NCI-H69 (cell line): ENCODE data around the gene COPS3.

Experiments
- DNase-seq: peaks from one replicate; lab custom pipeline; 2025; lab: John Stamatoyannopoulos, UW

Gene COPS3

GRCh38 chr17:17280613-17281549, at the start of gene COPS3:
TSS of gene COPS3 (minus strand) at chr17:17281246. CDS start at chr17:17281186, 60 bp downstream.
- DNase-seq, result peak; percentile 97

DNA sequence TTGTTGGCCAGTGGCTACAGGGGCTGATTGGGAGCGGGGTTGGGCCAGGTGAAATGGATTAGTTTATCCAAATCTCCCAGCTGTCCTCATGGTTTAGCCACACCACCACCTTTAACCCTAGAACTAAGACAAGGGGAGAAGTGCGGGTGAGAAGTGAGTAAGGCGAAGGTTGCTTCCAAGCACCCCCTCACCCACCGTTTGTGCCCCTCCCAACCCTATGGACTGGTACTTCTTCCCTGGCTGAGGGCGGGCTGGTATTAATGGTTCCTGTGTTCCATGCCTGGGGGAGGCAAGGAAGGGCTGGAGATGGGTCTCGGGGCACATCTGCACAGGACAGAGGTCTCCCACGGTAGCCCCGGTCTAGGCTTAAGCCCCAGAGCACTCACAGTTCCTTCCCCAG, 47.2 kb upstream of the COPS3 start:
- no peak for DNase-seq

DNA sequence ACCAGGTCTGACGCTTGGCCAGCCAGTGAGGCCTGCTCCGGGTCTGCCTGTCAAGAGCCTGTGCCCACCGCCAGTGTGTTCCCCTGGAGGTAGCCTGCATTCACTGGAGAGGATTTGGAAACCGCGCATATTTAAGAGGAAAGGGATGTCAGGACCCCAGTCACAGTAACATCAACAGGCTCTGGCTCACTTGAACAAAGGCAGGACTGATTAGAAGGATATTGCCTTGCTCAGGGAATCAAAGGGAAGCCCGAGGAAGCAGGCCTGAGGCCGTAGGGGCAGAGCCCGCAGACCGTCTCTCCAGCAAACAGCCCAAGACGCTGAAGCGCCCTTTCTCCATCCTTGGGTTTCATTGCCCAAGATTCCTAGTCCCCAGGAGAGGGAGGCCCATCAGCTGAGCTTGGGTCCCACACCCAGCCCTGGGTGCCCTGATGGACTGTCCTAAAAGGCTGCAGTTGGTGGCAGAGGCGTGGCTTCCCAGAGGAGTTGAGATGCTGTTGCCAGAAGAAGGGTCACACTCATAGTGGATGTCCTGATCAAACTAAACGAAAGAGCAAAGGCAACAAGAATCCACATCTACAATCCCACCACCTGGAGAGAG, 45.3 kb upstream of the COPS3 start:
- DNase-seq, result no peak

DNA sequence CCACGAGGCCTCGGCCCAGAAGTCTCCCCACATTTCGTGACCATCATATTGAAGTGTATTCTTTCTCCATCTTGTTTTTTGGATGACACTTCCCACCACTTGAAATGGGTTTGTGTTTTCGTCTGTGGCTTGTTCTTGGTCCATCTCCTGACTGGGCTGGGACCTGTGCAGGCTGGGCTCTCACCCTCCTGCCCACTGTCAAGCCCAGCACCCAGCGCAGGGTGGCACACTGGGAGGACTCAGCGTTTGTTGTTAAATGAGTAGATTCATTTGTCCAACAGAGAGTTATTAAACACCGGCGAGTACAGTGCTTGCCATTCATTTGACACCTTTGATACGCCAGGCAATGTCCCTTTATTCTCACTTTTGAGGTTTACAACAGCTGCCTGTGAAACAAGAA, 44.8 kb upstream of the COPS3 start:
- DNase-seq, result no peak

- DNase-seq, result no peak
These were observed 44.2 kb upstream of the COPS3 start for GRCh38 chr17:17325228-17325627.

- DNase-seq, result no peak
These were observed 43.6 kb upstream of the COPS3 start for GRCh38 chr17:17324616-17325015.

DNA sequence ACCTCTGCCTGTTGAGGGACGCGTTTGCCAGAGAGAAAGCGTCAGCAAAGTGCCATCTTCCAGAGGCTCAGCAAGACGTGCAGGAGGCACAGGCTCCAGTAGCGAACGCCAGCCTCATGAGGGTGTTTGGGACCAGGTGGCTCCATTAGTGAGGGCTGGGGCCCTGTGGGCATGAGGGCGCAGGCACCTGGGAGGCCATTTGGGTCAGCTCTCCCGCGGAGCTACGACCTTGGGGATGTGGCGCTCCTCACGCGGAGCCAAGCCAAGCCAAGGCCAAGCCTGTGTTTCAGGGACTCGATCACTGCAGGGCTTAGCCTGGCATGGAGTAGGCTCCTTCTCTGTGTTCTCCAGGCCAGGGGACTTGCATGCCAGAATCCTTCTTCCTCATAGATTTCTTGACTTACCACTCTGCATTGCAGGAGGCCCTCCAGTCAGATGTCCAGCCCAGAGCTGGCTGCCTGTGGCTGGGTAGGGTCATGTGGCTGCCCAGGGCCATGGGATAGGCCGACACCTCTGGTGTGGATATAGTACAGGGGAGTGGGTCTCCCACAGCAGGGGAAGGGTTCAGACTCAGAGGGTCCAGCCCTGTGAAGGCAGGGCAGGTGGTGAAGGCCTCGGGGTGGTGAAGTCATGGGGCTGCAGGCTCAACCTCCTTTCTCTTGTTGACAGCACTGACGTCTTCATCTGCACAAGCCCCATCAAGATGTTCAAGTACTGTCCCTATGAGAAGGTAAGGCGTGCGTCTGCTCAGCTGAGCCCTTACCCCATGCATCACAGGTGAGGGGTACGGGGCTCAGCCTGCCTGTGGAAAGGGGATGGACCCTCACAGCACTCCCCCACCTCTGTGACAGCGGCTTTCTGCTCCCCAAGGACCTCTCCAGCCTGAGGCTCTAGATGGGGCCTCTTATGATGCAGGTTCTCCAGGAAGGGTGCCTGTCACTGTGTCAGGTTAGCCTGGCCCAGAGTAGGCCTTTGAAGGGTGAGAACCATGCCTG, 41.8 kb upstream of the COPS3 start:
- no peak for DNase-seq

- DNase-seq, result no peak
These were observed 40.4 kb upstream of the COPS3 start for GRCh38 chr17:17321356-17322025.

DNA sequence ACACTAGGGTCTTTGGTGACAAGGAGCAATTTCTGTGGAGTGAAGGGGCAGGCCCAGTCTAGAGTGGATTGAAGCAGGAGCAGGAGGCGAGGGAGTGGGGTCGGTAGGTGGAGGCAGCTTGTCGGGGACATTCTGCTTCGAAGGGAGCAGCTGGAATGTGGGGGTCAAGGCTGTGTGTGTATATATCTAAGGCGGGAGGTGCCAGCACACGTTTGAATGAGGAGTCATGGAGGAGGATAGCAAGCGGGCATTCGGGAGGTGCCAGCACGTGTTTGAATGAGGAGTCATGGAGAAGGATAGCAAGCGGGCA, 39.8 kb upstream of the COPS3 start:
- DNase-seq, result no peak

DNA sequence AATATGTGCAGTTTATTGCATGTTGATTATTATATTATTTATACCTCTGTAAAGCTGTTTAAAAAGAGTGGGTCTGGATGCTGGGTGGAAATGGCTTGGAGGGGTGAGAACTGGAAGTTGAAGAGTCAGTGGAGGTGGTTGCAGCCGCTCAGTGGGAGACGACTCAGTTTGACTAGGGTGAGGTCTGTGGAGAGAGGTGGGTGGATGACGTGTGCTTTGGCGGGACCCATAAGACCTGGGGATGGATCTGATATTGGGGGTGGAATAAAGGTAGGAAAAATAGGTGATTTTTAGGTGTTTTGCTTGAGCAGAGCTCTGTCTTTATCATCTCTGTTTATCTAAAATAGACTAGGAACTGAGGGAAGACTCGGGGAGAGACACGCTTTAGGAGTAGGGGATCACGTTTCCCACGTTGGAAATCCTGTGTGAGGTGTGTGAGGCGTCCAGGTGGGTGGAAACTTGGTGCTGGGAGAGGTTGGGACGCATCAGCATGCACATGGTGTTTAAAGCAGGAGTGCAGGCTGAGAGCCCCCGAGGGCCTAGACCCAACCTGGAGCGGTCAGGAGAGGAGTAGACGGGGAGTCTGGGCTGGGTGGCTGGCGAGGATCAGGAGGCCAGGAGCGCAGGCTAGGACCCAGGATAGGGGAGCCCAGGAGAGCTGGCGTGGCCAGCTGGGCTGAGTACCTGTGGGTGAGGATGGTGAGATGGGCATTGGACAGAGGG, 39.3 kb upstream of the COPS3 start:
- DNase-seq, result no peak

GRCh38 chr17:17315142-17315821, 34.2 kb upstream of the COPS3 start:
- DNase-seq, result peak; percentile 79

DNA sequence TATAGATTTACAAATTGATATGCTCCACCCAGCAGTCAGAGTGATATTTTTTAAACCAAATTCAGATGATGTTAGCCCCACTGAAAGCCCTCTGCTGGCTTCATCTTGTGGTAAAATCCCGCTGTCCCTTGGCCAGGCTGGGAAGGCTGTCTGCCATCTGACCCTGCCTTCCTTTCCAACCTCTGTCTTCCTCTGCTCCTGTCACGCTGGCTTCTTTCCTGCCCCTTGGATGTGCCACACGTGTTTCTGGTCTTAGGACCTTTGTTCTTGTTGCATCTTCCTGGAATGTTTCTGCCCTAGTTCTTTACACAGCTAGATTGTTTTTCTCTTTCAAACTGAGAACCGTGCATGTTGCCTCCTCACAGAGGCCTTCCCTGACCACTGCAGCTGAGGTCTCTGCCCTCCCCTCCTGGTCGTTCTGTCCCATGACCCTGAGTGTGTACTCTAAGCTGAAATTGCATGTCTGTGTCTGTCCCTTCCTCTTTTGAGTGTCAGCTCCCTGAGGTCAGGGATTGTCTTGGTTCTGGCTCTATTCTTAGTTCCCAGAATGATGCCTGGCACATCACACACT, 33.5 kb upstream of the COPS3 start:
- DNase-seq, result no peak

- peak; percentile 43 for DNase-seq
These were observed 32.4 kb upstream of the COPS3 start for GRCh38 chr17:17313350-17313991.

DNA sequence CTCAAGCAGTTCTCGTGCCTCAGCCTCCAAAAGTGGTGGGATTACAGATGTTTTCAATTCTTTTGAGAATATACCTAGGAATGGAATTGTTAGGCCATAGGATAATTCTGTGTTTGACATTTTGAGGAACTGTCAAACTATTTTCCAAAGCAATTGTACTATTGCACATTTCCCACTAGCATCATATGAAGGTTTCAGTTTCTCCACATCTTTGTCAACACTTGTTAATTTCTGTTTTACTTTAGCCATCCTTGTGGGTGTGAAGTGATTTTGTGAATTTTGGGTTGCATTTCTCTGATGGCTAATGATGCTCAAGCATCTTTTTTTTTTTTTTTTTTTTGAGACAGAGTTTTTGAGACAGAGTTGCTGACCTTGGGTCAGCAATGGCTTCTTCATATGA, 28.3 kb upstream of the COPS3 start:
- DNase-seq, result no peak

GRCh38 chr17:17305281-17305801, 24.3 kb upstream of the COPS3 start:
- peak; percentile 37 for DNase-seq

GRCh38 chr17:17304521-17304985, 23.5 kb upstream of the COPS3 start:
- no peak for DNase-seq

DNA sequence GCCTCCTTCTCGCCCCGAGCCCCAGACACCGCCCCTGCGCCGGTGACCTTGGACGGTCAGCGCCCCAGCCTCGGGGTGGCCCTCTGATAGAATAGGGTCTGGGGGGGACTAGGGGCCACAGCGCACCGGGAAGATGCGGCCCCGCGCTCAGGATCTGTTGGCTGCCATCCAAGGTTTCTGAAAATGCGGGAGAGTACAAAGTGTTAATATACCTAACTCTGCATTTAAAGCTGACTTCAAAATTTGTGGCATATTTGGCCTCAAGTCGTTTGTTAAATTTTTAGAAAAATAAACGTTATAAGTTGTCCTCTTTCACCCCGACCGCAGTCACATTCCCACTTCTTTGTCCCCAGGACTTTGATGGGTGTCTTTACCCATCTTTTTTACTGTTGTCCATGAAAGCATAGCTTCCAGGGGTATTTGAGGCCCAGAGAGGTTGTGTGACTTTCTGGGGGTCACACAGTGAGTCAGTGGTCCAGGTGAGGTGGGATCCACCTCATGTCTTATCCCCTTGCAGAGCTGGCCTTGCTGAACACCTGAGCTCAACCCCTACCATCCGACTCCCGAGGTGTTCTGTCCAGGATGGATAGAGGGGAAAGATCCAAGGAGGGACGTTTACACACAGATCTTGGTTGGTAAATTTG, 22.9 kb upstream of the COPS3 start:
- DNase-seq, result no peak

- peak; percentile 92 for DNase-seq
These were observed 22.2 kb upstream of the COPS3 start, which contains the start of gene NT5M for GRCh38 chr17:17303010-17303846. TSS of gene NT5M (plus strand) at chr17:17303373. CDS start at chr17:17303551, 178 bp downstream.
